ENCODE results near the gene EGFL7.

EGFL7 gene

DNA sequence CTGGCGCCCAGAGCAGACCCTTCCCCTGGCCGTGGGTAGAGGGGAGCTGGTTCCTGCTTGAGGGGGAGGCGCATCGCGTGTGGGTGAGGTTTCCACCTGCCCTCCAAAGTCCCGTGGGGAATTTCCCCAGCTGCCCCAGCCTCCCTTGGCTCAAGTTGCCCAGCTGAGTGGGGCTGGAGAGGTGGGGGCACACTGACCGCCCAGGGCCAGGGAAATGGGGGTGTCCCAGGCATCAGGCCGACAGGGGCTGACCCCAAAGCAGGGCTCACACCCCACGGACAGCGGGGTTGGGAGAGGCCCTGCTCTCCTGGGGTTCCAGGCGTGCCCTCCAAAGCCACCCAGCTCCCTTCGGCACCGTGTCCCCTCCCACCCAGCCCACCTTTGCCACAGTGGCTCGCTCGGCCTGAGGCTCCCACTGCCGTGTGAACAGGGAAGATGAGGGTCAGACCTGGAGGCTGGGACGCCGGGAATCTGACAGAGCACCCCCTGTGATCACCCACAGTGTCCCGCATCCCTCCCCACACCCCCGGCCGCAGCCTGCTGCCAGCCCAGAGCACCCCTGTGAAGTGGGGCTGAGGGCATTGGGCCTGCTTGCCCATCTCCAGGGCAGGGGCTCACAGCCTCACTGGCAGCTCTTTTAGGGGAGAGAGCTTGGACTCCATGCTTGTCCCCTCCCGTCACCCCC is 933 bp upstream of the EGFL7 start:
- DNase-seq = no peak

- DNase-seq = no peak
Observed at GRCh38 chr9:136662326-136662655, 425 bp upstream of the EGFL7 start.

GRCh38 chr9:136664000-136664915 is 1.5 kb downstream of the EGFL7 start:
- DNase-seq = no peak

DNA sequence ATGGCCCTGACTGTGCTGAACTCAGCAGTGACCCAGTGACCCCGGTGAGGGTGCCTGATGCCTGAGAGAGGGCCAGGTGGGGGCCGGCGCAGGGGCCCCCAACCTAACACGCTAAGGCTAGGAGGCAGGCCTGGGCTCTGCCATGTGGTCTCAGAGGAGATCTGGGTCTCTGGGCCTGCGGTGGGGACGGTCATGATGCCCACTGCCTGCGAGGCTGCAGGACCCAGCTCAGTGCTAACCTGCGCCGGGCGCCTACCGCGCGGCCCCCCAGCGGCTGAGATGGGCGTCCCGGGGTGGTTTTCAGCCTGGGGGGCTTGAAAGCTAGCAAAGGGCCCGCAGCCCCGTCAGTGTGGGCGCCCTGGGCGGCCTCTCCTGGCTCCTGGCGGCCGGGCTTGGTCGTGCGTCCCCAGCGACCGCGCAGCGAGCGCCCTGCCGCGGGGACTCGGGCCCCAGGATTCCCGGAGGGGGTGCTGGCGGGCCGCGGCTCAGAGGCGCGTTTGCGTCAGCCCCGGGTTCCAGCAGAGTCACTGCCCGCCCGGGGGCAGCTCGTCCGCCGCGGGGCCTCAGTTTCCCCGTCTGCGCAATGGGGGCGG is 2.5 kb downstream of the EGFL7 start:
- no peak for DNase-seq

GRCh38 chr9:136665704-136666371 is 3.1 kb downstream of the EGFL7 start:
- peak in 1 of 5 donors; percentile 33 for DNase-seq

GRCh38 chr9:136666372-136667213 is 3.9 kb downstream of the EGFL7 start:
- no peak for DNase-seq

GRCh38 chr9:136667214-136667939 is 4.7 kb downstream of the EGFL7 start:
- no peak for DNase-seq

DNA sequence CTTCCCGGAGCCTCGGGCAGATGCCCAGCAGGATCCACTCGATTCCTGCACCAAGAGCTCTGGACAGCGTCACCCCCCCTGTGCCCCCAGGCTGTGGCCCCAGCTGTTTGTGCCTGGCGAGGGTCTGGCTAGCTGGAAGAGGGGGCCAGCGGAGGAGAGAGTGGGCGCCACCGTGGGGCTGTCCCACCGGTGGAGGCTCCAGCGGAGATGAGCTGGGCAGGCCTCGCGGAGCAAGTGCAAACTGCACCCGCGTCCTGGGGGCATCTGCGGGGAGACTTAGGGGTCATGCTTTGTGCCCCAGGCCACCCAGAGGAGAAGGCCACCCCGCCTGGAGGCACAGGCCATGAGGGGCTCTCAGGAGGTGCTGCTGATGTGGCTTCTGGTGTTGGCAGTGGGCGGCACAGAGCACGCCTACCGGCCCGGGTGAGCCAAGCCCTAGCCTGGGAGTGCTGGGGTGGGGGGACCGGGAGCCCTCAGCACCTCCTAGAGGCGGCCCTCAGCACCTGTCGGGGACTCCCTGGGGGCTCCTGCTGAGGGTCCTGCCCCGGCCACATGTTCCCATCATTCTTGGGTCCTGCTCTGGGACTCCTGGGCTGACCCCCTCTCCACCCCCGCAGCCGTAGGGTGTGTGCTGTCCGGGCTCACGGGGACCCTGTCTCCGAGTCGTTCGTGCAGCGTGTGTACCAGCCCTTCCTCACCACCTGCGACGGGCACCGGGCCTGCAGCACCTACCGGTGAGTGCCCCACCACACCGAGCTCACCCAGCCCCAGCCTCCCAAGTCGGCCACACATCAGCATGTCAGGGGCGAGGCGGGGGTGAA is 5.4 kb downstream of the EGFL7 start:
- DNase-seq = no peak

DNA sequence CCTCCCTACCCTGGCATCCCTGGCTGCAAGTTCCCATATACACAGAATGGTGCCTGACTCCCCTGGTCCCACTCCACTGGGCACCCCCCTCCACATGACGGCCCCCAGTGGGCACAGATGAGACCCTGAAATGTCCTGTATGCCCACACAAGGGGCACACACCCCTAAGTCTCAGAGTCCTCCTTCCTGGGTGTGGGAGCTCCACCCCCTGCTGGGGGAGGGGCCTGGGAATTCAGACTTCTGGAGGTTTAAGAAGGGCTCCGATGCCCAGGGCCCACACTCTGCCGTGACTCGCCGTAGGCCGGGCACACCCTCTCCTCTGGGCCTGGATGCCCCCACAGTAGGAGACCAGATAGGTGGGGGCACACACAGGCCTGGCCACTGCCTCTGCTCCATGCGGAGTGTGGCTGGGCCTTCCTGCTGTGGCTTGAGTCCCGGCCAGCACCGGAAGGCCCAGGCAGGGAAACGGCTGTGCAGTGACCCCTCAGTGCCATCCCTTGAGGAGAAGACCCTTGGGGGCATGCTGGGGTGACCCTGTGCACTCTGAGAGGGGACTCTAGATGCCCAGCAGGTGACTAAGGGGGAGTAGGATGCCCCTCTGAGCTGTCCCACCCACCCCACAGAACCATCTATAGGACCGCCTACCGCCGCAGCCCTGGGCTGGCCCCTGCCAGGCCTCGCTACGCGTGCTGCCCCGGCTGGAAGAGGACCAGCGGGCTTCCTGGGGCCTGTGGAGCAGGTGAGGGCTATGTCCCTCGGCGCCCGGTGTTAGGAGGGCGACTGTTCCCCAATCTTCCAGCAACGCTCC is 6.5 kb downstream of the EGFL7 start:
- no peak for DNase-seq

- DNase-seq = no peak
Observed at GRCh38 chr9:136669791-136670464, 7.2 kb downstream of the EGFL7 start.

DNA sequence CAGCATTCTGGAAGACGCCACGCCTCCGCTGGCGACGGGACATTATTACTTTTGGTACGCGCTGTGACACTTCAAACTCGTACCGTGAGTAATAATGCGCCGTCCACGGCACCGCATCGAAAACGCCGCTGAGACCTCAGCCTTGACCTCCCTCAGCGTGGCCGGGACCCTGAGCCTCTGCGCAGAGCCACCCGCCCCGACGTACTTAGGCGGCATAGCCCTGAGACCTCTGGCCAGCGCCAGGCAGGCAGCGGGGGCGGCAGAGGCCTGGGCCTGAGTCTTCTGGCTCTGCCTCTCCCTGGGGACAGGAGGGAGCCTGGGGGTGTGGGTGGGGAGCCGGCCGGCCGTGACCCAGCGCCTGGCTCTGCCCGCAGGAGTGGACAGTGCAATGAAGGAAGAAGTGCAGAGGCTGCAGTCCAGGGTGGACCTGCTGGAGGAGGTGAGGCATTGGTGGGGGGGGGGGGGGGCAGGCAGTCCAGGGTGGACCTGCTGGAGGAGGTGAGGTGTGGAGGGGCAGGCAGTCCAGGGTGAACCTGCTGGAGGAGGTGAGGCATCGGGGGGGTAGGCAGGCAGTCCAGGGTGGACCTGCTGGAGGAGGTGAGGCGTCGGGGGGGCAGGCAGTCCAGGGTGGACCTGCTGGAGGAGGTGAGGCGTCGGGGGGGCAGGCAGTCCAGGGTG is 8.0 kb downstream of the EGFL7 start:
- DNase-seq = no peak

- no peak for DNase-seq
Observed at GRCh38 chr9:136671254-136671614, 8.5 kb downstream of the EGFL7 start.

- DNase-seq = peak in 1 of 5 donors; percentile 31
Observed at GRCh38 chr9:136671646-136672430, 9.1 kb downstream of the EGFL7 start.

GRCh38 chr9:136672431-136673087 is 9.8 kb downstream of the EGFL7 start:
- DNase-seq = no peak

DNA sequence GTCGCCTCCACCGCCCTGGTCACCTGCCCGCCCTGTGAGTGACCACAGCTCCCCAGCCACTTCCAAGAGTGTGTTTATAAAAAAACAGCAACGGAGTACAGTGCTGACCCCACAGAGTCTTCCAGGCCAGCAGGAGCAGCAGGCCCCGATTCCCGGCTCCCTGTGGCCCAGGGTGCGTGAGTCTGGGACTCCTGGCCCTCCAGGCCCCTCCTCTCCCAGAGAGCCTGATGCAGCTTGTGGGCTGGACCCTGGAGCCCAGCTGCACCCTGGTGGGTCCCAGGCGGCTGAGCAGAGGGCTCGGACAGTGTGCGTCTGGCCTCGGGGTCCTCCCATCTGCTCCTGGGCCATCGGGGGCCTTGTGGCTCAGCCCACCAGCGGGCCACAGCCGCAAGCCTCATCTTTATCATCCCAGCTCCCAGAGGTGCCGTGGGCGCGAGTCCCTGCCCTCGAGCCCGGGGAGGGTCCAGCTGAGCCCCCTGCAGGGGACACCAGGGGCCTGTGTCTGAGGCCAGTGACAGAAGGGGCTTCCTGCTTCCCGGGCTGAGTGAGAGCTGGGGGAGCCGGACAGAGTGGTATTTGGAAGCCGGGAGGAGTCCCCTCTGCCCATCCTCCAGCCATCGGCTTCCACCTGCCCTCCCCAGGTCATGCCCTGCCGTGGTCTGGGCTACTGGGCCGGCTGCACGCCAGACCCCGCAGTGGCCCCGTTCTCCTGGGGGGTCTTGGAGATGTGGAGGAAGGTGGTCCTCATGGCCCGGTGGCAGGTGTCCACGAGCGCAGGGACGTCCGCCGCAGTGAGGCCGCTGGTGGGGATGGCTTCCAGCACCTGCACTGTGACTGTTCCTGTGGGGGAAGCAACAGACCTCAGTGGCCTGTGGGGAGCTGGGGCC is 10.6 kb downstream of the EGFL7 start:
- DNase-seq = no peak
